ENCODE data around the gene DOCK9.

DNA sequence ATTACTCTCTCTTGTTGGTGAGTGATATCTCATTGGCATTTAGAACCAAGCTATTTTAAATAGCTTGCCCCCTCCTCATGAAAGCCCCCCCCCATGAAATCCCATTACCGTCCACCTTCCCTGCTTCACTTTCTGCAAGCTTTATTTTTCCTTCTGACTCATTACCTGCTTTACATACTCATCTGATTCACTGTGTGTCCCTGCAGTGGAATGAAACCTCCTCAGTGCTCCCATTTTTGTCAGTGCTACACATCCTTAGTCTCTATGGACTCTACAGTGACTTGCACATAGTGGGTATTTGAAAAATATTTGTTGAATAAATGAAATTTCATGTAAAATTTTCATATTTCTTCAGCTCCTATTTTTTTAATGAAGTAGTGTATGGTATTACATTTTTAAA is 62.3 kb downstream of the DOCK9 start:
- TF ChIP-seq, protein P1, sequence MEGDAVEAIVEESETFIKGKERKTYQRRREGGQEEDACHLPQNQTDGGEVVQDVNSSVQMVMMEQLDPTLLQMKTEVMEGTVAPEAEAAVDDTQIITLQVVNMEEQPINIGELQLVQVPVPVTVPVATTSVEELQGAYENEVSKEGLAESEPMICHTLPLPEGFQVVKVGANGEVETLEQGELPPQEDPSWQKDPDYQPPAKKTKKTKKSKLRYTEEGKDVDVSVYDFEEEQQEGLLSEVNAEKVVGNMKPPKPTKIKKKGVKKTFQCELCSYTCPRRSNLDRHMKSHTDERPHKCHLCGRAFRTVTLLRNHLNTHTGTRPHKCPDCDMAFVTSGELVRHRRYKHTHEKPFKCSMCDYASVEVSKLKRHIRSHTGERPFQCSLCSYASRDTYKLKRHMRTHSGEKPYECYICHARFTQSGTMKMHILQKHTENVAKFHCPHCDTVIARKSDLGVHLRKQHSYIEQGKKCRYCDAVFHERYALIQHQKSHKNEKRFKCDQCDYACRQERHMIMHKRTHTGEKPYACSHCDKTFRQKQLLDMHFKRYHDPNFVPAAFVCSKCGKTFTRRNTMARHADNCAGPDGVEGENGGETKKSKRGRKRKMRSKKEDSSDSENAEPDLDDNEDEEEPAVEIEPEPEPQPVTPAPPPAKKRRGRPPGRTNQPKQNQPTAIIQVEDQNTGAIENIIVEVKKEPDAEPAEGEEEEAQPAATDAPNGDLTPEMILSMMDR (IDR thresholded peaks at IDR 0.05), result no peak
- TF ChIP-seq POLR2A (IDR thresholded peaks at IDR 0.05), result no peak

Data from right lobe of liver (tissue), 4 donors.